Loucy (cell line): Measurements from ENCODE around the gene NAB2.

Source experiments
- H2AFZ ChIP-seq: fragments of 200-600 bp; sonication (generic); 2 replicates; pipeline ENCODE4 v1.6.0; 2016; ENCODE audit warnings: antibody characterized with exemption, mild to moderate bottlenecking, low read length, moderate library complexity
- H3F3A ChIP-seq: fragments of 200-600 bp; 2 replicates; pipeline ENCODE4 v1.6.0; 2016; ENCODE audit warnings: antibody characterized with exemption, low read depth, mild to moderate bottlenecking
- H3K27me3 ChIP-seq: fragments of 200-600 bp; sonication (generic); 2 replicates; pipeline ENCODE4 v1.6.1; 2014; ENCODE audit warnings: low read length, mild to moderate bottlenecking; ENCODE audit not compliant: insufficient read depth, poor library complexity, severe bottlenecking
- H3K36me3 ChIP-seq: fragments of 200-600 bp; sonication (generic); 2 replicates; pipeline ENCODE4 v1.6.1; 2016; ENCODE audit warnings: low read length; ENCODE audit not compliant: insufficient read depth
- H3K4me1 ChIP-seq: fragments of 200-600 bp; sonication (generic); 2 replicates; pipeline ENCODE4 v1.5.1; 2014; ENCODE audit warnings: low read length, mild to moderate bottlenecking; ENCODE audit not compliant: insufficient read depth, poor library complexity, severe bottlenecking
- H3K4me2 ChIP-seq: fragments of 200-600 bp; sonication (generic); 2 replicates; pipeline ENCODE4 v1.6.0; 2014; ENCODE audit warnings: antibody characterized with exemption, low read length, low read depth, mild to moderate bottlenecking; ENCODE audit not compliant: poor library complexity, severe bottlenecking
- H3K4me3 ChIP-seq: fragments of 200-600 bp; sonication (generic); 2 replicates; pipeline ENCODE4 v1.5.1; 2014; ENCODE audit warnings: low read length, mild to moderate bottlenecking, mixed read lengths; ENCODE audit not compliant: poor library complexity, severe bottlenecking
- H3K79me2 ChIP-seq: fragments of 200-600 bp; sonication (generic); 2 replicates; pipeline ENCODE4 v1.6.1; 2014; ENCODE audit warnings: low read length; ENCODE audit not compliant: insufficient read depth
- H3K9ac ChIP-seq: fragments of 200-600 bp; sonication (generic); 2 replicates; pipeline ENCODE4 v1.6.0; 2014; ENCODE audit warnings: mild to moderate bottlenecking, low read depth, low read length, moderate library complexity; ENCODE audit not compliant: poor library complexity, severe bottlenecking
- H3K9me2 ChIP-seq: fragments of 200-600 bp; sonication (generic); replicated peaks from 2 replicates; pipeline ENCODE4 v1.6.1; 2016; ENCODE audit warnings: low read depth, low read length, mixed read lengths
- H3K9me3 ChIP-seq: fragments of 200-600 bp; sonication (generic); 2 replicates; pipeline ENCODE4 v1.6.1; 2014; ENCODE audit warnings: mild to moderate bottlenecking, antibody characterized with exemption, low read length, low read depth; ENCODE audit not compliant: insufficient read depth
- H4K20me1 ChIP-seq: fragments of 200-600 bp; sonication (generic); 2 replicates; pipeline ENCODE4 v1.6.0; 2014; ENCODE audit warnings: antibody characterized with exemption, low read length, mild to moderate bottlenecking; ENCODE audit not compliant: insufficient read depth, poor library complexity, severe bottlenecking
- CTCF ChIP-seq: fragments of 200-600 bp; sonication (generic); conservative IDR thresholded peaks from 2 replicates; pipeline ENCODE4 v1.5.1; 2014; ENCODE audit warnings: mild to moderate bottlenecking, antibody characterized with exemption, low read length
- EZH2phosphoT487 ChIP-seq: fragments of 200-600 bp; IDR thresholded peaks from 2 replicates; pipeline ENCODE4 v1.6.1; 2018; ENCODE audit warnings: antibody characterized with exemption, mild to moderate bottlenecking, moderate library complexity, borderline replicate concordance

Gene NAB2

GRCh38 chr12:57042695-57043094 lies 46.2 kb upstream of the NAB2 start:
- H3K4me3 ChIP-seq = no peak overlapping the region
- no peak for TF ChIP-seq CTCF
- TF ChIP-seq EZH2phosphoT487 = no peak
- H3K9ac ChIP-seq = no peak overlapping the region
- H3K9me3 ChIP-seq = no peaks in the 10 kb centered on the region
- no peak overlapping the region for H2AFZ ChIP-seq
- H3K9me2 ChIP-seq = no peaks in the 10 kb centered on the region
- H3F3A ChIP-seq = no peaks in the 10 kb centered on the region
- no peak overlapping the region for H3K4me2 ChIP-seq
- H3K36me3 ChIP-seq = no peaks in the 10 kb centered on the region
- no peaks in the 10 kb centered on the region for H4K20me1 ChIP-seq
- no peaks in the 10 kb centered on the region for H3K79me2 ChIP-seq
- H3K27me3 ChIP-seq = no peaks in the 10 kb centered on the region
- peaks cover 10% of the 10 kb centered on the region for H3K4me1 ChIP-seq

- H3K27me3 ChIP-seq = no peaks in the 10 kb centered on the region
- no peak overlapping the region for H3K9ac ChIP-seq
- no peaks in the 10 kb centered on the region for H3F3A ChIP-seq
- H3K36me3 ChIP-seq = no peaks in the 10 kb centered on the region
- H3K79me2 ChIP-seq = no peaks in the 10 kb centered on the region
- H4K20me1 ChIP-seq = no peaks in the 10 kb centered on the region
- TF ChIP-seq EZH2phosphoT487 = no peak
- no peak for TF ChIP-seq CTCF
- H3K4me1 ChIP-seq = peaks cover 25% of the 10 kb centered on the region
- no peak overlapping the region for H3K4me2 ChIP-seq
- no peak overlapping the region for H2AFZ ChIP-seq
- H3K9me3 ChIP-seq = no peaks in the 10 kb centered on the region
- no peaks in the 10 kb centered on the region for H3K9me2 ChIP-seq
- no peak overlapping the region for H3K4me3 ChIP-seq
These were observed 44.4 kb upstream of the NAB2 start for GRCh38 chr12:57044468-57044867.

GRCh38 chr12:57044889-57045288 lies 44.0 kb upstream of the NAB2 start:
- Histone ChIP-seq H3K27me3 (no peaks in the 10 kb centered on the region), H3K4me1 (peaks cover 25% of the 10 kb centered on the region), H3K36me3 (no peaks in the 10 kb centered on the region), H3K9ac (no peak overlapping the region), H3K9me3 (no peaks in the 10 kb centered on the region), H3K4me2 (no peak overlapping the region), H4K20me1 (no peaks in the 10 kb centered on the region), H3K4me3 (no peak overlapping the region), H3K9me2 (no peaks in the 10 kb centered on the region), H3F3A (no peaks in the 10 kb centered on the region), H2AFZ (no peak overlapping the region), H3K79me2 (no peaks in the 10 kb centered on the region)
- TF ChIP-seq CTCF = no peak
- no peak for TF ChIP-seq EZH2phosphoT487
